Adrenal gland (tissue), 12 donors: ENCODE measurements around the gene DLGAP4. TPM values are rescaled to one million over a fixed set of nuclear protein-coding genes. Genes with fewer than 3 reads are reported as not detected.

ENCODE experiments used
- DNase-seq, 7 donors: peaks; one replicate each; pipeline ENCODE4 v3.0.0-alpha.2; 2019 to 2020
- H3K27ac ChIP-seq, 5 donors: fragments of 200-600 bp; sonication (generic) in 4 of 5; 1 replicate in 3 of 5; 2 replicates in 2 of 5; pipeline versions ENCODE4 v1.5.1 to v1.8.0; 2016 to 2020; ENCODE audit warnings: mild to moderate bottlenecking in 1 of 5
- H3K27me3 ChIP-seq: fragments of 200-600 bp; 2 replicates; pipeline ENCODE4 v1.8.0; 2021
- H3K36me3 ChIP-seq, 2 donors: fragments of 200-600 bp; replicated peaks in 1 of 2; 1 replicate in 1 of 2; 2 replicates in 1 of 2; pipeline versions ENCODE4 v1.5.1 to v1.8.0; 2018 to 2022
- H3K4me1 ChIP-seq, 2 donors: fragments of 200-600 bp; replicated peaks in 1 of 2; 1 replicate in 1 of 2; 2 replicates in 1 of 2; pipeline versions ENCODE4 v1.5.1 to v1.8.0; 2018 to 2021
- H3K4me3 ChIP-seq, 4 donors: fragments of 200-600 bp; sonication (generic) in 3 of 4; one replicate each; pipeline ENCODE4 v1.5.1; 2016 to 2018
- H3K9me3 ChIP-seq, 3 donors: fragments of 200-600 bp; sonication (generic) in 1 of 3; replicated peaks in 1 of 3; 1 replicate in 2 of 3; 2 replicates in 1 of 3; pipeline versions ENCODE4 v1.5.1 to v1.8.0; 2016 to 2021
- CTCF ChIP-seq, 6 experiments: fragments of 450-650 bp in 4 of 6; fragments of 200-600 bp in 2 of 6; sonication (generic) in 1 of 6; IDR thresholded peaks; 1 replicate in 5 of 6; 2 replicates in 1 of 6; pipeline versions ENCODE4 v1.5.1 to v1.8.0; 2016 to 2021; ENCODE audit warnings: antibody characterized with exemption in 6 of 6, mild to moderate bottlenecking in 2 of 6, moderate library complexity in 1 of 6
- POLR2A ChIP-seq, 2 donors: fragments of 450-650 bp; IDR thresholded peaks; one replicate each; pipeline ENCODE4 v1.6.1; 2017; ENCODE audit warnings: antibody characterized with exemption in 2 of 2, mild to moderate bottlenecking in 2 of 2, moderate library complexity in 1 of 2
- WGBS, 4 donors: extraction: QIAGEN DNeasy Blood & Tissue Kit in 2 of 4; methylation state at CpG; one replicate each; pipeline versions ENCODE4 v1.1.5 to v1.1.7; 2013 to 2017; 5-methylcytosine and 5-hydroxymethylcytosine counted together
- intact Hi-C, 2 donors: fragments of 100-400 bp; cut with DNase I; formaldehyde crosslinking; loops; one replicate each; pipeline versions ENCODE4 v1.14.1 to v1.15.0; 2022 to 2023
- polyA plus RNA-seq, 3 donors: library from polyadenylated mRNA; stranded (reverse); fragments of 200-250 nt in 2 of 3; fragments of 350-450 nt in 1 of 3; fragmentation: Illumina TruSeq in 1 of 3; extraction: RNeasy Lipid Tissue Mini Kit (QIAGEN cat#74804) in 1 of 3; gene quantifications; one replicate each; pipeline ENCODE4 v1.2.3, GENCODE V29; 2013 to 2014
- total RNA-seq, 9 donors: library from RNA; depleted of rRNA in 4 of 9; stranded (reverse); fragments of >200 nt in 4 of 9; fragments of 120-200 nt in 1 of 9; fragmentation: NEBNext Ultra II Directional in 1 of 9; extraction: Animal tissue kit (Norgen Biotek cat#: 25700) in 1 of 9; gene quantifications; one replicate each; pipeline versions ENCODE4 v1.1.0 to v1.2.4, GENCODE V29; 2013 to 2023
- donor health status: healthy with polysubstance abuse.
- donor health status: Bipolar disorder and iron deficiency.
- donor health status: DM: yes; HTN: yes; CAD: no.
- donor health status: DM: no; HTN: no; CAD: no.
- donor health status: DM: no; HTN: no; CAD: no.
- donor health status: DM: yes; HTN: yes; CAD: no.

The DLGAP4 gene
- total and polyA plus RNA-seq, 12 donors = 13.5 to 95.2 (median 64.0) TPM

GRCh38 chr20:36331209-36331608 is 25.1 kb downstream of the DLGAP4 start:
- no peaks in the 10 kb centered on the region for H3K27me3 ChIP-seq

DNA sequence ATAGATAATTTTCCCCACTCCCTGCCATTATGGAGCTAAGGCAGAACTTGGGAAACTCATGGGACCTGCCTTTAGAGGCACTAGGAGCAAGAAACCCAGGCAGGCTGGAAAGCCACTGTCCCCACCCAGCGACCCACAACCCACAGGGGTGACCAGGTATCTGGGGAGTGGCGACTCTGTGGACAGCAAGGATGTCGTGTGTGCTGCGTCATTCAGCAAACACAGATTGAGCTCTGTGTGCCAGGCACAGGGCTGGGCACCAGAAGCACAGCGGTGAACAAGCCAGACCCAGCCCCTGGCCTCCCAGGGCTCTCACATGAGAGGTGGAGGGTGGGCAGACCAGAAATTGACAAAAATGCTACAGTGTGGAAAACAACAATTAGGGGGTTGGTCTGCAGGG is 27.7 kb downstream of the DLGAP4 start:
- Histone ChIP-seq H3K4me3 (no peak overlapping the region), H3K27me3 (no peaks in the 10 kb centered on the region), H3K4me1 (no peaks in the 10 kb centered on the region), H3K9me3 (no peaks in the 10 kb centered on the region), H3K27ac (no peak overlapping the region), H3K36me3 (no peaks in the 10 kb centered on the region)
- WGBS, 4 donors = 87 to 93% (median 88%) methylated on average over 5 of the region's 5 CpGs
- DNase-seq = no peak
- TF ChIP-seq CTCF (IDR thresholded peaks at IDR 0.05) = no peak
- TF ChIP-seq POLR2A (IDR thresholded peaks at IDR 0.05) = no peak
- intact Hi-C loops = no loop called here

More at GRCh38 chr20:36331209-36331608, 25.1 kb downstream of the DLGAP4 start:
- TF ChIP-seq CTCF (IDR thresholded peaks at IDR 0.05) = no peak
- TF ChIP-seq POLR2A (IDR thresholded peaks at IDR 0.05) = no peak
- H3K4me1 ChIP-seq = no peaks in the 10 kb centered on the region
- 19 to 40% (median 30%) methylated on average over 3 to 7 of the region's 7 CpGs for WGBS, 4 donors
- no peaks in the 10 kb centered on the region for H3K36me3 ChIP-seq
- H3K9me3 ChIP-seq = no peaks in the 10 kb centered on the region
- H3K4me3 ChIP-seq = no peak overlapping the region
- H3K27ac ChIP-seq = no peak overlapping the region
- intact Hi-C loops = no loop called here
- DNase-seq = no peak

DNA sequence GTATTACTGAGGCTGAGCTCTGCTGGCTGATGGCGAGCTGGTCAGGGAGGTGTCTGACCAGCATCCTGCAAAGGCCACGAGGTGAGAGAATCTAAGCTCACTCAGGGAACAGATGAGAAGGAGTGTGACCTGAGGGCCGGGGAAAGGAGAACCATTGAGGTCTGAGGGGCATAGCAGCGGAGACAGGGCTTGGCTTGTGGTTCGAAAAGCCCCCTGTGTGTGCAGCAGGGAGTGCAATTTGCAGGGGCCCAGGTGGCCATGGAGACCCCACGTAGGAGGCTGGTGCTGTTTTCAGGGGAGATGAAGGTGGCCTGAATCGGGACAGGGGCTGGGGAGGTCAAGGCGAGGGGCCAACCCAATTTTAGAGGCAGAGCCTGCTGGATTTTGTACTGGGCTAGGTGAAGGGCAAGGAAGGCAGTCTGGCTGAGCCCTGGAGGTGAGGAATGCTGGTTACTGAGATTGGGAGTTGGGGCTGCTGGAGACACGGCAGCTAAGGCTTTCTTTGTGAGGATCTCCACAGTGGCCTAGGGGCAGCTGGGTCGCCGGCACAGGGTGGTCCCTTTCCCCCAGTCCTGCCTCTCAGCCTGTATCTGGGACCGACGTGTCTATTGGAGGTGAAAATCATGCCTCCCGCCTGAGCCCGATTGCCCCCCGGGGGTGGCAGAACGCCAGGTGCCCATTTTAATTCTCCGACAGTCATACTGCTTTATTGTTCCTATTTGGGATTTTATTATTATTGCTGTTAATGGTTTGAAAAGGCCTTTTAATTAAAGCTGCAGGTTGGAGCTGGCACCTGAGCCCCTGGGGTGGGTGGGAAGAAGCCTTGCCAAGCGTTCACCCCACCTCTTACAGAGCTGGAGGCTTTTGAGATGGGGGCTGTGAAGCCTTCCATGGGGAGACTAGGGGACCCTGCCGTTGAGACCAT is 28.4 kb downstream of the DLGAP4 start:
- WGBS, 4 donors = 70 to 75% (median 73%) methylated on average over 18 to 20 of the region's 20 CpGs
- Histone ChIP-seq H3K27me3 (no peaks in the 10 kb centered on the region), H3K27ac (no peak overlapping the region), H3K4me1 (no peaks in the 10 kb centered on the region), H3K36me3 (no peaks in the 10 kb centered on the region), H3K9me3 (no peaks in the 10 kb centered on the region), H3K4me3 (no peak overlapping the region)
- no peak for DNase-seq
- intact Hi-C loops = no loop called here
- TF ChIP-seq POLR2A (IDR thresholded peaks at IDR 0.05) (no peak), CTCF (IDR thresholded peaks at IDR 0.05) (no peak)

- no peak for DNase-seq
- Histone ChIP-seq H3K27me3 (no peaks in the 10 kb centered on the region), H3K4me3 (no peak overlapping the region), H3K4me1 (no peaks in the 10 kb centered on the region), H3K27ac (no peak overlapping the region), H3K36me3 (no peaks in the 10 kb centered on the region), H3K9me3 (no peaks in the 10 kb centered on the region)
- TF ChIP-seq CTCF (IDR thresholded peaks at IDR 0.05) = no peak
- TF ChIP-seq POLR2A (IDR thresholded peaks at IDR 0.05) = no peak
- intact Hi-C loops = no loop called here
- 83 to 92% (median 88%) methylated on average over 11 to 12 of the region's 12 CpGs for WGBS, 4 donors
These were observed 29.2 kb downstream of the DLGAP4 start for GRCh38 chr20:36335206-36335870.
